Upper lobe of left lung (tissue), 4 donors: Measurements from ENCODE around the gene SGIP1.

Experiments
- CTCF ChIP-seq, 6 experiments: fragments of 450-650 bp in 4 of 6; fragments of 200-600 bp in 2 of 6; sonication (generic) in 2 of 6; IDR thresholded peaks; one replicate each; pipeline ENCODE4 v1.5.1; 2016 to 2019; ENCODE audit warnings: antibody characterized with exemption in 6 of 6
- EP300 ChIP-seq, 4 donors: sonication (generic); formaldehyde crosslinking; IDR thresholded peaks; one replicate each; pipeline ENCODE4 v1.5.1; 2017; ENCODE audit warnings: antibody characterized with exemption in 4 of 4, control low read depth in 2 of 4

- TF ChIP-seq CTCF (IDR thresholded peaks at IDR 0.05) (no peak), EP300 (IDR thresholded peaks at IDR 0.05) (no peak)
These were observed 12.1 kb upstream of the SGIP1 start for GRCh38 chr1:66521721-66522365.
